ENCODE results near the gene ZDHHC14. TPM values are rescaled to one million over a fixed set of nuclear protein-coding genes. Genes with fewer than 3 reads are reported as not detected.

The ZDHHC14 gene
- total RNA-seq, 1 donor from 2014 or later = 9.3 TPM

DNA sequence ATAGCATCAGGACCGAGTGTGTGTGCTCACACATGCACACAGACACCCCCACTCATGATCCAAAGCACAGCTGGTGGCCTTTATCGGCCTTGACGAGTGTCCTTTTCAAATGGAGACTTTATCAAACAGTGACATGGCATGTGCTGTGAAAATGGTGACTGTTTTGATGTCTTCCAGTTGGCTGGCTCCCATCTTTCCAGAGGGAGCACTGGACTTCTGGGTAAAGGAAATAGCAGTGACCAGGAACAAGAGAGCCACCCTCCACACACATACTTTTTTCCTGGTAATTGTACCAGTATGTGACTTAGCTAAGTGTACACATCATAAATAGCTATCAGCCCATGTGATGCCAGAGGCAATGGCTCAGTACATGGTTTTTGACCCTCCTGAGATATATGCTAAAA lies 52.7 kb downstream of the ZDHHC14 start:
- no peak overlapping the region for H3K27ac ChIP-seq
- peaks cover 10% of the 10 kb centered on the region for H3K4me1 ChIP-seq
- TF ChIP-seq, protein P1, sequence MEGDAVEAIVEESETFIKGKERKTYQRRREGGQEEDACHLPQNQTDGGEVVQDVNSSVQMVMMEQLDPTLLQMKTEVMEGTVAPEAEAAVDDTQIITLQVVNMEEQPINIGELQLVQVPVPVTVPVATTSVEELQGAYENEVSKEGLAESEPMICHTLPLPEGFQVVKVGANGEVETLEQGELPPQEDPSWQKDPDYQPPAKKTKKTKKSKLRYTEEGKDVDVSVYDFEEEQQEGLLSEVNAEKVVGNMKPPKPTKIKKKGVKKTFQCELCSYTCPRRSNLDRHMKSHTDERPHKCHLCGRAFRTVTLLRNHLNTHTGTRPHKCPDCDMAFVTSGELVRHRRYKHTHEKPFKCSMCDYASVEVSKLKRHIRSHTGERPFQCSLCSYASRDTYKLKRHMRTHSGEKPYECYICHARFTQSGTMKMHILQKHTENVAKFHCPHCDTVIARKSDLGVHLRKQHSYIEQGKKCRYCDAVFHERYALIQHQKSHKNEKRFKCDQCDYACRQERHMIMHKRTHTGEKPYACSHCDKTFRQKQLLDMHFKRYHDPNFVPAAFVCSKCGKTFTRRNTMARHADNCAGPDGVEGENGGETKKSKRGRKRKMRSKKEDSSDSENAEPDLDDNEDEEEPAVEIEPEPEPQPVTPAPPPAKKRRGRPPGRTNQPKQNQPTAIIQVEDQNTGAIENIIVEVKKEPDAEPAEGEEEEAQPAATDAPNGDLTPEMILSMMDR (IDR thresholded peaks at IDR 0.05) = no peak
- no peaks in the 10 kb centered on the region for H3K36me3 ChIP-seq
- DNase-seq (no peak), ATAC-seq (no peak)
- no peaks in the 10 kb centered on the region for H3K27me3 ChIP-seq (ENCODE audit: low read depth)
- H3K9me3 ChIP-seq = no peaks in the 10 kb centered on the region
- H3K4me3 ChIP-seq = no peak overlapping the region
- intact Hi-C loops (cut with DNase I) = no loop called here

DNA sequence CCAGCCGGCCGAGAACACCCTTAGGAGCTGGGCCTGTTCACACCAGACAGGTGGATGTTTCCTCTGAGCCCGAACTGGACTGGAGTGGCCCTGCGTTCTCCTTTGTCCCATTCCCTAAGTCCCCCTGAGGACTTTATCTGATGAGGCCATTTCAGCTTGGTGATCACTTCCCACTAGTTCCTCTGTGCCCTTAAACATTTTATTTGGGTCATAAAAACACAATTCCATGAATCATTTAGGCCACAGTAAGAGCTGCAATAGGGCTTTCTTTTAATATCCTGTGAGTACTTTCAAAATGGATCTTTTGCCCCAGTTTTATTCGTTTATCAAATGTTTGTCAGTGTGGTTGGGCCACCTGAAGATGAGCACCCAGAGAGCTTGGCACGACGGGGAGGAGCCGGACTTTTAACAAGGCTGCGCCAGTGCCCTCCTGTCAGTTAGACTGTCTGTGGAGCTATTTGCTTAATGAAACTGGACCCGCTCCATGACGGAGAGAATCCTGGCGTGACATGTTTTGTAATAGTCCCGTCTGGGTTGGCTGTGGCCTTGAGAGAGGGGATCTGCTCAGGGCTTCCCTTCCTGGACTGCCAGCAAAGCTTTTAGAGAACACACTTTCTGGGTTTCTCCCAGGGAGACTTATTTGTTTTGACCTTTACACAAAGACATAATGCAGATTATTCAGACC lies 53.5 kb downstream of the ZDHHC14 start:
- intact Hi-C loops (cut with DNase I) = no loop called here
- TF ChIP-seq, protein P1 (IDR thresholded peaks at IDR 0.05) = no peak
- DNase-seq = no peak
- Histone ChIP-seq H3K27me3 (ENCODE audit: low read depth) (no peaks in the 10 kb centered on the region), H3K4me3 (no peak overlapping the region), H3K9me3 (no peaks in the 10 kb centered on the region), H3K4me1 (peaks cover 10% of the 10 kb centered on the region), H3K36me3 (no peaks in the 10 kb centered on the region), H3K27ac (no peak overlapping the region)
- ATAC-seq = peak in 1 of 2 donors; percentile 11

DNA sequence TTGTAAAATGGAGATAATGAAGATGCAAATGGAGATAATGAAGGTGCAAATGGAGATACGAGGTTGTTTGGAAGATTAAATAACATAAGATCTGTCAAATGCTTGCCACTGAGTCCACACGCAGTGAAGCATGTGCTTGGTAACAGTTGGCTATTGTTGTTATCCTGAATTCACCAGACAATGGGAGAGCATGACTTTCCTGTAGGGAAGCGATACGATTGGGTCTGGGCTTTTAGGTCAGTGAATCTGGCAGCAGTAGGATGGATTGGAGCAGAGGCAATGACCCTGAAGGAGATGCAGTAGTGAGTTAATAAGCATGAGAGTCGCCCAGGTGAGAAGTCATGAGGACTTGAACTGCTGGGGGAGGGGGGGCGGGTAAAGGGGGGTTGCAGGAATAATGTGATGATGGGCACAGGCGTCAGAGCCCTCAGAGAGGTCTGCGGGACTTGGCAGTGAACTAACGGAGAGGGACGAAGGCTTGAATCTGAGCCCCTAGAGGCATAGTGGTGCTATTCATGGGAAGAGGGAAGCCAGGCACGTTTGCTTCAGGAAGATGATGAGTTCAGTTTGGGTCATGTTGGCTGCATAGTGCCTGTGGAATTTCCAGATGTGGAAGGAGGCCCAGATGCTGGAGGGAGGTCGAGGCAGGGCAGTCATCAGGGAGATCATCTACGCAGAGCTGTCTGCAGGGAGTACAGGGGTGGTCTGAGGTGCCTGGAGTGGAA lies 55.4 kb downstream of the ZDHHC14 start:
- TF ChIP-seq, protein P1 (IDR thresholded peaks at IDR 0.05) = no peak
- Histone ChIP-seq H3K4me1 (peaks cover 10% of the 10 kb centered on the region), H3K4me3 (no peak overlapping the region), H3K27me3 (ENCODE audit: low read depth) (no peaks in the 10 kb centered on the region), H3K27ac (no peak overlapping the region), H3K36me3 (no peaks in the 10 kb centered on the region), H3K9me3 (no peaks in the 10 kb centered on the region)
- intact Hi-C loops (cut with DNase I) = no loop called here
- ATAC-seq (no peak), DNase-seq (no peak)

DNA sequence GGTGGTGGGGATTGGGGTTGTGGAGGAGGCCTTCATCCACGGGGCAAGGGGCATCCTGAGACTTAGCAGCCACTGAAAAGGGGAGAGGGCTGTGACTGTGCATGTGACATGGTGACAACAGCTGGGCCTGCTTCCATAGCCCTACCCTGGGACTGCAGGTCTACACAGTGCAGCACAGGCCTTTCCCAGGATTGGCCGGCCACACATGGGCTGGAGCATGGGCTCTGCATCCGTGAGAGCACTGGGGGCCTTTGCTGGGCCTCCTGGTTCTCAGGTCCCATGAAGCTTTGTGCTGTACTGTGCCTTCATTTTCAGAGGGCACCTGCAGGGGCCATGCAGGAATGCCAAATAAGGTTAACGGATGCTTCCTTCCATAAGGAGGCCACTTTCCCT lies 56.0 kb downstream of the ZDHHC14 start:
- H3K4me1 ChIP-seq = peaks cover 10% of the 10 kb centered on the region
- TF ChIP-seq, protein P1 (IDR thresholded peaks at IDR 0.05) = no peak
- H3K27ac ChIP-seq = no peak overlapping the region
- intact Hi-C loops (cut with DNase I) = no loop called here
- DNase-seq = no peak
- H3K9me3 ChIP-seq = no peaks in the 10 kb centered on the region
- ATAC-seq = peak in 1 of 2 donors; percentile 50
- no peak overlapping the region for H3K4me3 ChIP-seq
- H3K36me3 ChIP-seq = no peaks in the 10 kb centered on the region
- no peaks in the 10 kb centered on the region for H3K27me3 ChIP-seq (ENCODE audit: low read depth)

DNA sequence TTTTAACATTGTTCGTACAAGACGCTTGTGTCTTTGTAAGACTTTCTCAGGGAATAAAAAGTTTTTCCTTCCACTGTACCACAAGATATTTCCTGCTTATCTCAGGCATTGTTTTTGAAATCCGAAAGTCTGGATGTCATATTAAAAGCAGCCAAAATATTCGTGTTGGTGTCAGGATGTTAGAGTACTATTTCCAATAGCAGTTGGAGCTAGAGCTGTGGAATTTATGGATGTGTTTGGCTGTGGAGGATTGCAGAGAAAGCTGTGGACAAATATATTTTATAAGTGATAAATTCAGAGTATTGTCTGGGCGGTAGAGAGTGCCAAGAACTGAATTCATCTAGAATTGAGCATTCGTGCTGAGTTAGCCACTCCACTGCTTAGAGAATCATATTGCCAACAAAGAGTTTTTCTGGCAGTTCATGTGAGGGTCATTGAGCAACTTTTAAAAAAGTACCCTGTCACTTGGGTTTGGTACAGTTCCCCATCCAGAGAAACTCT lies 57.7 kb downstream of the ZDHHC14 start:
- intact Hi-C loops (cut with DNase I) = no loop called here
- TF ChIP-seq, protein P1 (IDR thresholded peaks at IDR 0.05) = no peak
- Histone ChIP-seq H3K27me3 (ENCODE audit: low read depth) (no peaks in the 10 kb centered on the region), H3K27ac (no peak overlapping the region), H3K36me3 (no peaks in the 10 kb centered on the region), H3K4me3 (no peak overlapping the region), H3K4me1 (peaks cover 10% of the 10 kb centered on the region), H3K9me3 (no peaks in the 10 kb centered on the region)
- ATAC-seq (peak in 1 of 2 donors; percentile 43), DNase-seq (no peak)
